Effector memory CD4-positive, alpha-beta T cell (primary cell): ENCODE data around the gene PELI2.

ENCODE experiments used
- DNase-seq, 3 donors: peaks; one replicate each; pipeline ENCODE4 v3.0.0-alpha.2; 2020
- H3K27ac ChIP-seq: 2 replicates; pipeline ENCODE4 v1.7.0; 2013; ENCODE audit warnings: mild to moderate bottlenecking, low read length, moderate library complexity; ENCODE audit not compliant: insufficient read depth, poor library complexity, severe bottlenecking
- H3K27me3 ChIP-seq: replicated peaks from 2 replicates; pipeline ENCODE4 v1.7.0; 2013; ENCODE audit warnings: mild to moderate bottlenecking, low read length; ENCODE audit not compliant: insufficient read depth, control insufficient read depth, poor library complexity, severe bottlenecking
- H3K36me3 ChIP-seq: 2 replicates; pipeline ENCODE4 v1.7.0; 2013; ENCODE audit warnings: mild to moderate bottlenecking, low read length, moderate library complexity; ENCODE audit not compliant: control insufficient read depth, insufficient read depth
- H3K4me1 ChIP-seq: 2 replicates; pipeline ENCODE4 v1.7.0; 2013; ENCODE audit warnings: low read length, mild to moderate bottlenecking; ENCODE audit not compliant: control insufficient read depth, insufficient read depth, poor library complexity, severe bottlenecking
- H3K4me3 ChIP-seq: 2 replicates; pipeline ENCODE4 v1.7.0; 2013; ENCODE audit warnings: low read length, low read depth, mild to moderate bottlenecking; ENCODE audit not compliant: insufficient read depth, poor library complexity, severe bottlenecking
- H3K9me3 ChIP-seq: 2 replicates; pipeline ENCODE4 v1.7.0; 2013; ENCODE audit warnings: mild to moderate bottlenecking, low read length, moderate library complexity; ENCODE audit not compliant: control insufficient read depth

Gene PELI2

GRCh38 chr14:56129933-56130332, 11.7 kb downstream of the PELI2 start:
- H3K9me3 ChIP-seq: no peaks in the 10 kb centered on the region
- H3K4me1 ChIP-seq: no peaks in the 10 kb centered on the region
- no peaks in the 10 kb centered on the region for H3K27me3 ChIP-seq
- no peak for DNase-seq
- no peak overlapping the region for H3K27ac ChIP-seq
- H3K4me3 ChIP-seq: no peak overlapping the region
- H3K36me3 ChIP-seq: no peaks in the 10 kb centered on the region

GRCh38 chr14:56131004-56131864, 13.0 kb downstream of the PELI2 start:
- Histone ChIP-seq H3K27ac (no peak overlapping the region), H3K4me3 (no peak overlapping the region), H3K4me1 (no peaks in the 10 kb centered on the region), H3K36me3 (no peaks in the 10 kb centered on the region), H3K9me3 (no peaks in the 10 kb centered on the region), H3K27me3 (no peaks in the 10 kb centered on the region)
- DNase-seq: no peak

- Histone ChIP-seq H3K4me1 (no peaks in the 10 kb centered on the region), H3K4me3 (no peak overlapping the region), H3K27me3 (no peaks in the 10 kb centered on the region), H3K36me3 (no peaks in the 10 kb centered on the region), H3K9me3 (no peaks in the 10 kb centered on the region), H3K27ac (no peak overlapping the region)
- no peak for DNase-seq
These were observed 13.9 kb downstream of the PELI2 start for GRCh38 chr14:56131865-56132833.

- H3K4me3 ChIP-seq: no peak overlapping the region
- no peaks in the 10 kb centered on the region for H3K9me3 ChIP-seq
- no peaks in the 10 kb centered on the region for H3K36me3 ChIP-seq
- H3K4me1 ChIP-seq: no peaks in the 10 kb centered on the region
- no peak overlapping the region for H3K27ac ChIP-seq
- no peaks in the 10 kb centered on the region for H3K27me3 ChIP-seq
- no peak for DNase-seq
These were observed 15.3 kb downstream of the PELI2 start for GRCh38 chr14:56133547-56133946.

GRCh38 chr14:56135001-56135400, 16.8 kb downstream of the PELI2 start:
- no peak for DNase-seq
- Histone ChIP-seq H3K4me1 (no peaks in the 10 kb centered on the region), H3K4me3 (no peak overlapping the region), H3K27me3 (no peaks in the 10 kb centered on the region), H3K9me3 (no peaks in the 10 kb centered on the region), H3K27ac (no peak overlapping the region), H3K36me3 (no peaks in the 10 kb centered on the region)

GRCh38 chr14:56135668-56136067, 17.5 kb downstream of the PELI2 start:
- Histone ChIP-seq H3K4me1 (no peaks in the 10 kb centered on the region), H3K36me3 (no peaks in the 10 kb centered on the region), H3K4me3 (no peak overlapping the region), H3K27ac (no peak overlapping the region), H3K27me3 (no peaks in the 10 kb centered on the region), H3K9me3 (no peaks in the 10 kb centered on the region)
- DNase-seq: no peak

GRCh38 chr14:56136571-56137452, 18.6 kb downstream of the PELI2 start:
- Histone ChIP-seq H3K36me3 (no peaks in the 10 kb centered on the region), H3K9me3 (no peaks in the 10 kb centered on the region), H3K27ac (no peak overlapping the region), H3K4me3 (no peak overlapping the region), H3K27me3 (no peaks in the 10 kb centered on the region), H3K4me1 (no peaks in the 10 kb centered on the region)
- DNase-seq: no peak

GRCh38 chr14:56137453-56137807, 19.2 kb downstream of the PELI2 start:
- Histone ChIP-seq H3K36me3 (no peaks in the 10 kb centered on the region), H3K27me3 (no peaks in the 10 kb centered on the region), H3K27ac (no peak overlapping the region), H3K9me3 (no peaks in the 10 kb centered on the region), H3K4me1 (no peaks in the 10 kb centered on the region), H3K4me3 (no peak overlapping the region)
- DNase-seq: no peak

- Histone ChIP-seq H3K4me3 (no peak overlapping the region), H3K27me3 (no peaks in the 10 kb centered on the region), H3K27ac (no peak overlapping the region), H3K4me1 (no peaks in the 10 kb centered on the region), H3K36me3 (no peaks in the 10 kb centered on the region), H3K9me3 (no peaks in the 10 kb centered on the region)
- no peak for DNase-seq
These were observed 19.6 kb downstream of the PELI2 start for GRCh38 chr14:56137849-56138248.
